Frontal cortex (tissue), 4 donors: ENCODE data around the gene FLRT2. TPM values are rescaled to one million over a fixed set of nuclear protein-coding genes. Genes with fewer than 3 reads are reported as not detected.

Experiments used
- DNase-seq, 2 donors: peaks; one replicate each; pipeline ENCODE4 v3.0.0; 2012; ENCODE audit warnings: low spot score in 2 of 2
- FAIRE-seq: peaks from 2 replicates; lab custom pipeline; 2012; peaks lifted over from hg19 to GRCh38; lab: Jason Lieb, UNC
- total RNA-seq: library from RNA; depleted of rRNA; stranded (reverse); fragments of >200 nt; gene quantifications from one replicate; pipeline ENCODE4 v1.2.3, GENCODE V29; 2014
- donor health status: control.
- donor health status: control.
- donor health status: control.

Gene FLRT2
- total RNA-seq, 1 donor from 2014 or later = 84.0 TPM

GRCh38 chr14:85622986-85623685, 93.2 kb downstream of the FLRT2 start:
- no peak for DNase-seq

DNA sequence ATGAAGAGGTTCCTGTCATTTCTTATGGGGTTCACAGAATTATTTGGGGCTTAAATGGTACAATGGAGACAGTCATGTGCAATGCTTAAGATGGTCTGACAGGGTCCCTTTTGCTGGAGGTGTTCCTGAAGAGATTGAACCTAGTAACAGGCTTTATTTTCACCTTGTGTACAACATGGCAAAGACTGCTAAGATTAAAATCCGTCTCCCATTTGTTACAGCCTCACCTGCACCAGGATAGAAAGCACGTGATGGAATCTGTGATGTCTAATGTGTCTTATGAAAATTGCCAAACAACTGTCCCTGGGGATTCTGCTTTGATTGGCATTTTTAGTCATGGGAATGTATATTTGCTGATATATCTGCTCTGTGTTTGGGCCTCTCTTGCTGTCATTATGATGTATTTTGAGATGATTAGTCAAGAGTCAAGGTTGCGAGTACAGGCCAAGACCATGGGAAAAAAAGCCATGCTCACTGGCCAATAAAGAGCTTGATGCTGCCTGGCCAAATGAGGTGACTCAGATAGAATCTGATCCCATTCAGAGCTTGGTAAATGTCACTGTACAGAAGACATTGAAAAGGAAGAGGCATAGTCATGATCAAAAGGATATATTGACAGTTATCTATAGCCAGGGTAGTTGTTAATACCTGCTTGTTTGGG, 96.1 kb downstream of the FLRT2 start:
- DNase-seq (no peak), FAIRE-seq (no peak)

More at GRCh38 chr14:85622986-85623685, 93.2 kb downstream of the FLRT2 start:
- no peak for FAIRE-seq

GRCh38 chr14:85634205-85634604, 104.3 kb downstream of the FLRT2 start:
- FAIRE-seq (no peak), DNase-seq (no peak)

DNA sequence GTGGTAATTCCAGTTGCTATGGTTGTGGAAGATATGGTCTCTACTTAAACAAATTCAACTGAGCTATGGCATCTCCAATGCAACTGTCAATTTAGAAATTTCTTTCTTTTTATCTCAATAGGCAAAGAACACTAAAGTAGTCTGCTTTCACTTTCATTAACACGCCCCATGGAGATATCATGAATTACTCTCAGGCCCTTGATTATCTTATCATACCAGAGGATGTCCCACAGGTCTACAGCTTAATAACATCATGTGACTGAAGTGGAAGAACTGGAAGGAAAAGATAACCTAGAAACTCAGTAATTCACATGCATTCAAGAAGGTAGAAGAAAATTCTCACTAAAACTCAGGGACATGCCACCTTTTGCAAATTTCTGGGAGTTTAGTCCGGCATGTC, 114.3 kb downstream of the FLRT2 start:
- no peak for DNase-seq
- no peak for FAIRE-seq

DNA sequence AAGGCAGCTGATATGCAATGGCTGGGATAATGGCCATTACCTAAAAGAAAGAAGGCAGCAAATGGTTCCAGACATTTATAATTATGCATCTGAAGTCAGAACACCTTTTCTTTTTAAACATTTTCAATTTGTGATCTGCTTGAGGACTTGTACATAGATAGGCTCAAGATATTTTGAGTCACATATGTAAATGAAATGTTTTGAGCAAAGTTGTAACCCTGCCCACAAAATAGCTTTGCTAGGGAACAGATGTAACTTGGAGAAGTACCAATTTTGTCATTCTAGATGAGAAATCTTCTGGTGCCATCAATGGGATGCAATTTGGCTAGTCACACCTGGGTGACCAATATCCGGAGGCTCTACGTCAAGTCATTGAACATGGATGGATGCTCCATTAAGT, 123.1 kb downstream of the FLRT2 start:
- DNase-seq = no peak
- no peak for FAIRE-seq

GRCh38 chr14:85660243-85660922, 130.4 kb downstream of the FLRT2 start:
- peak; percentile 100 for FAIRE-seq

DNA sequence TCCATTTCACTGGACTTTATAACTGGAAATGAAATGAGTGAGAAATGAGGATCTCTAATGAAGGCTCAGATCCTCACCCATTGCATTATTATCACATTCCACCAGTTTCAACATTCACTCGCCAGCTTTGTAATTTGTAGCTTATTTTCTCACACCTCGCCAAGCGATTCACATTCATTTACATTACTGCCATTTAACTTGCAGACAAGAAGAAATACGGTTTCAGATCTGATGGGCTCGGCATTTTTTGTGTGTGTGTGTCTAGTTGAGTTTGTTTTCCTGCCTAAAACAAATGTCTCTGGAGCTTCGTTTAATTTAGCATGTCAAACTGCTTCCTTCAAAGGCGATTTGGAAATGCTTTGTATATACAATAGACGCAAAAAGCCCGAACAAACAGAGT, 132.2 kb downstream of the FLRT2 start:
- no peak for DNase-seq

More at GRCh38 chr14:85660243-85660922, 130.4 kb downstream of the FLRT2 start:
- no peak for DNase-seq

DNA sequence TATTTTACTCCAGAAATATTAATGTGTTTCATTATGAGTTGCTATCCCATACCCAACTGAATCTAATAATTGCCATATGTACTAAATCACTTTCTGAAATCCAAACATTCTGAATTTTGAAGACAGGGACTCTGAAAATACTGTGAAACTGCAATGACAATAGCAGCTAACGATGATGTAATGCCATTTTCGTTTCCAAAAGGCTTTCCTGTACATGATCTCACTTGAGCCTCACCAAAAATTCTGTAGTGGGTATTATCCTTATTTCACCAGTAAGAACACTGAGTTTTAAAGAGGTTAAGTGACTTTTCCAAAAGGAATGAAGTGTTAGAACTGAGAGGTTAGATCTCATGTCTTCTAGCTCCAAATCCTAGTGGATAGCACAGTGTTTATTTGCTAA, 133.3 kb downstream of the FLRT2 start:
- FAIRE-seq (no peak), DNase-seq (no peak)

More for the DNA sequence above, 132.2 kb downstream of the FLRT2 start:
- no peak for FAIRE-seq

DNA sequence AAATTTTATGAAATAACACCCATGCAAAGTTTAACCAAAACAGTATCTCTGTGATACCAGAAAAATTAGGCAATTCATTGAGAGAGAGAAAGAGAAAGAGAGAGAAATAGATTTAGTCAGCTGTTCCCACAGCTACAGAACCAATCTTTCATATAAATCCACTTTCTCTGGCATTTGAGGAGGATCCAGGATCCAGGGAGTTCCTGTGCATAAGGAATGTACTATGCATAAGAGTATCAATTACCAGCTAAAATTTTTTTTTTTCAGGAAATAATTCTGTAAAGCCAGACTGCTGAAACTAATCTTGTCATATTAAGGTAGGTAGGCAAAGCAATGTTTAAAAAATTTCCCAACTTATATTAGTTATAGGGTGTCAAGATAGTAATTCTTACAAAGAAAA, 133.7 kb downstream of the FLRT2 start:
- no peak for DNase-seq
- FAIRE-seq = no peak

DNA sequence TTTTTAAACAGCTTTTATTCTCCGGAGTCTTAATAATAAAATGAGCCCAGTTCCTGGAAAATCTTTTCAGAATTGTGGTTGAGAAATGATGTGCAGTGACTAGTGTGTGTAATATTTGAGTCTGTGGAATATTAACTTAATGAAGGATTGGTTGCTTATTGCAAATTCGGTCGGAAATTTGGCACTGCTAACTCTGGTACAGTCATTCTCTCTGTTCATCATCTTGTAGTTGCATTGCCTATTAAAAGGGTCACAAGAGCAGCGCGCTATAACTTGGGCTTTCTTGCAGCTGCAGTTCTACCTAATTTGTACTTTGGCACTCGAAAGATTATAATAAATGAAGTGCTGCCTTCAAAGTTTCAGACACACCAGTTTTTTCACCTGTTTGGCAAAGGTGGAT, 146.0 kb downstream of the FLRT2 start:
- FAIRE-seq (no peak), DNase-seq (no peak)

DNA sequence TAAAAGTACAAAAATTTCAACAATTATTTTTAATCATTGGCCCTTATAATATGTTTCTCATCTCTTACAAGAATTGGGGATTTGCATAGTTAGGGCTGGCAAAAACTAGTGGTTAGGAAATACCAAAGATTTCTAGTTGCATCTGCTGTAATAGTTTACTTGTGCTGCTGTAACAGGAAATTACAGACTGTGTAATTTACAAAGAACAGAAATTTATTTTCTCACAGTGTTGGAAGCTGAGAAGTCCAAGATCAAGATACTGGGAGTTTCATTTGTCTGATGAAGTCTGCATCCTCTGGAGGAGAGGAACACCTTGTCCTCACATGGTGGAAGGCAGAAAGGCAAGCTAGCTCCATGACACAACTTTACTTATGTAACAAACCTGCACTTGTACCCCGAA, 157.0 kb downstream of the FLRT2 start:
- FAIRE-seq (no peak), DNase-seq (no peak)

- DNase-seq (no peak), FAIRE-seq (no peak)
Measured at GRCh38 chr14:85687456-85687855, 157.5 kb downstream of the FLRT2 start.

DNA sequence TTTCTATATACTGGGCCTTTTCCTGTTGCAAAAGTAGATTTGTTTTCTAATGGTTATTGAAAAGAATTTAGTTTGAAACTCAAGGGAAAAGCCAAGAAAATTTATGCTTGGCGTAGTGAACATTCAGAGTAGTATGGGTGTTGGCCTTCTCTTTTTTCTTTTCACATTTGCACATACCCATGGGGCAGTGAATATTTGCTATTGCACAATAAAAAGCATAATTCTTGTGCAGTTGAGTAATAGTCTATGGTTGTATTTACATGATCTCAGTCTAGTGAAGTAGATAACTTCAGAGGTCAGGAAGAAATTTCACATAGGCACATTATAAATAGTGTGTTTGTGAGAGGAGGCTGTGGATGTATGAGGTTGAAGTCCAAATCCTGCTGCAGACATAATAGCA, 158.1 kb downstream of the FLRT2 start:
- FAIRE-seq = no peak
- no peak for DNase-seq

DNA sequence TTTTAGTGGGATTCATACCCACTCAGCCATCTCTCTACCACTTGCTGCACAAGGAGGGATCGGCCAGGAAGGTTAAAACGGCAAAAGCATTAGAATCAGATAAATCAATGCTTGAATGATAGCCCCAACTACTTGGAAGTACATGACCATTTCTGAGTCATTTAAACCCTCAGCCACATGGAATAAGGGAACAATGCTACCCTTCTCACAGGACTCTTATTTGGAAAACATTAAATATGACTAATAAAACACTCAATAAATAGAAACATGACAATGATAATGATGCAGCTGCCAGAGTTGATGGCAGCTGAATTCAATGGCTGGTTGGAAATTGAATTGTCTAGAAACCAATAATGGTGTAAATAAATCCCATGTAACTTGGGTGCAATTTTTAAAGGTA, 165.4 kb downstream of the FLRT2 start:
- DNase-seq (no peak), FAIRE-seq (no peak)

GRCh38 chr14:85701116-85701515, 171.2 kb downstream of the FLRT2 start:
- DNase-seq = no peak
- FAIRE-seq = no peak

GRCh38 chr14:85701763-85702162, 171.8 kb downstream of the FLRT2 start:
- DNase-seq (no peak), FAIRE-seq (no peak)

GRCh38 chr14:85702191-85702590, 172.2 kb downstream of the FLRT2 start:
- DNase-seq = no peak
- no peak for FAIRE-seq

DNA sequence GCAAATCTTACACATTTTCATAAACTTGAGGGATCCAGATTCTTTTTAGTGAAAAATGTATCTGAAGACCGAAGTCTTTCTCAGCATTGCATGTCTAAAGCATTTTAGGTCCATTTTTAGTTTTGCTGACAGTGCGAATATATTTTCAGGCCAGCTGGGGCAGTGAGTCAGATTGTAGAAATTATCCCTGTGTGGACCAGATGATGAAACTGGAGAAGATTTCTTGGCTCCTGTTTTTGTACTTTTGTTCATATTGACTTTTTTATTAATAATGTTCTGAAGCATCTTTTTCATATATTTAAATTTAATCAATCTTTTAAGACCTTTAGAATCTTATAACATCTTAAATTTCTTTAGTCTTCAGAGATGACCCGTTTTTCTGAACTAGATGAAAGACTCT, 173.1 kb downstream of the FLRT2 start:
- FAIRE-seq (no peak), DNase-seq (no peak)
